GM23248 (cell line): ENCODE results near the gene ADRB1.

Source experiments
- EZH2 ChIP-seq: fragments of 200-600 bp; sonication (generic); IDR thresholded peaks from 2 replicates; pipeline ENCODE4 v1.6.1; 2018; ENCODE audit warnings: antibody characterized with exemption, mild to moderate bottlenecking; ENCODE audit not compliant: insufficient read depth, poor library complexity, severe bottlenecking
- EZH2phosphoT487 ChIP-seq: fragments of 200-600 bp; sonication (generic); IDR thresholded peaks from 2 replicates; pipeline ENCODE4 v1.6.1; 2018; ENCODE audit warnings: antibody characterized with exemption, moderate library complexity, mild to moderate bottlenecking, low read depth; ENCODE audit not compliant: insufficient read depth

DNA sequence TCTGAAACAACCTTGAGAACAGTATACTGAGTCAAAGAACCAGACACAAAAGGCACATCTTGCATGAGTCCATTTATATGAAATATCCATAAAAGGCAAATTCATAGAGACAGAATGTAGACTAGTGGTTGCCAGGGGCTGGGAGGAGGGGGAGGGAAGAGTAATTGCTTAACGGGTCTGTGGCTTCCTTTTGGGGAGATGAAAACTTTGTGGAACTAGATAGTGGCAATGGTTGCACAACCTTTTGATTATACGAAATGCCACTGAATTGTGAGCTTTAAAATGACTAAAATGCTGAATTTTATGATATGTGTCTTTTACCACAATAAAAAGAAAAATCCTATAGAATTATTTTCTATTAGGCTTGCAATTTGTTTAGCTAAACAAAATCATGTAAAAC, 16.8 kb downstream of the ADRB1 start:
- TF ChIP-seq EZH2 (no peak), EZH2phosphoT487 (no peak)
